SKM-1 (cell line): ENCODE results near the gene PAXX.

Experiments used
- DNase-seq: peaks from one replicate; lab custom pipeline; 2025; ENCODE audit not compliant: unreplicated experiment; lab: John Stamatoyannopoulos, UW

PAXX gene

DNA sequence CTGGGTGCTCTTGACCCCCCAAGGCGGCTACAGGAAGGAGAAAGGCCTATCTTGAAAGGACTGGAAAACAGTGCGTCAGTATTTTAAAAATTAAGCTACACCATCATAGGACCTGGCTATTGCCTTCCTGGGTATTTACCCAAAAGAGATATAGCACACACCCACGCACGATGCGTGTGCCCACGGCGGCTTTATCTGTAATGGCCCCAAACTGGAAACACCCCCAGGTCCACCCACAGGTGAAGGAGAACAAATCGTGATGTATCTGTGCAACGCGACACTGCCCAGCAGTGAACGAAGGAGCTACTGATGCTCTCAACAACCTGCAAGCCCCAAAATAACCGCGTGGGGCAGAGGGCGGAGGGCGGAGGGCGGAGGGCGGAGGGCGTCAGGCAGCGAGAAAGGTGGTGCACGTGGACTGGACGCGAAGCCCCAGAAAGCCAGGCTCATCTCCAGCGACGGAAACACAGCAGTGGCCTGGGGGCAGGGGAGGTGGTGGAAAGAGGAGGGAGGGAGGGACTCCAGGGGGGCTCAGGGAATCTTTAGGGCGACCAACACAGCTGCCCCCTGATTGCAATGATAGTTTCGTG is 27.3 kb upstream of the PAXX start:
- no peak for DNase-seq

DNA sequence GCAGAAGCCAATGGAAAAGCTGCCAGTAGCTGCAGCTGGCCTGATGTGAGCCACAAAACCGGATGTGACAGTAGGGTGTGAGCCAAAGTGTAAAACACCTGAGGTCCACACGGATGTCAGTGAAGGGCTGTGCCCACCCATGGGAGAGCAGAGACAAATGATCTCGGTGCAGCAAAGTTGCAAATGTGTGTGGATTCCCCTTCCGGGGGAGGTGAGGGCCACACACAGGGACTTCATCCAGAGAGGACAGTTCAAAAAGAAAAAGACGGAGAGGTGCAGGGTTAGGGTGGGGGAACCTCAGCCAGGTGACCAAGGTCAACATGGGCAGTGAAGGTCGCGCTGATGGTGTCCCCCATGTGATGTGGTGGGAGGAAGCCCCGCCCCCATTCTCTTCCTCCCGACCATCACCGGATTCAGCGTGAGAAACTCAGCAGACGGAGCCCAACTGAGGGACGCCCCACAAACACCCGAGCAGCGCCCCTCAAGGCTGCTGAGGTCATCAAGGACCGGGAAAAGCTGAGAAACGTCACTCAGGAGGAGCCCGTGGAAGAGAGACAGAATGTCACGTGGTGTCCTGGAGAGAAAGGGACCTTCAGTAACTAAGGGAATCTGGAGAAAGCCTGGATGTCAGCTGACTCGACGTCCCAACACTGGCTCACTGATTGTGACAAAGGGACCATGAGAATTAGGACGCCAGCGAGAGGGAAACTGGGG is 26.3 kb upstream of the PAXX start:
- no peak for DNase-seq

DNA sequence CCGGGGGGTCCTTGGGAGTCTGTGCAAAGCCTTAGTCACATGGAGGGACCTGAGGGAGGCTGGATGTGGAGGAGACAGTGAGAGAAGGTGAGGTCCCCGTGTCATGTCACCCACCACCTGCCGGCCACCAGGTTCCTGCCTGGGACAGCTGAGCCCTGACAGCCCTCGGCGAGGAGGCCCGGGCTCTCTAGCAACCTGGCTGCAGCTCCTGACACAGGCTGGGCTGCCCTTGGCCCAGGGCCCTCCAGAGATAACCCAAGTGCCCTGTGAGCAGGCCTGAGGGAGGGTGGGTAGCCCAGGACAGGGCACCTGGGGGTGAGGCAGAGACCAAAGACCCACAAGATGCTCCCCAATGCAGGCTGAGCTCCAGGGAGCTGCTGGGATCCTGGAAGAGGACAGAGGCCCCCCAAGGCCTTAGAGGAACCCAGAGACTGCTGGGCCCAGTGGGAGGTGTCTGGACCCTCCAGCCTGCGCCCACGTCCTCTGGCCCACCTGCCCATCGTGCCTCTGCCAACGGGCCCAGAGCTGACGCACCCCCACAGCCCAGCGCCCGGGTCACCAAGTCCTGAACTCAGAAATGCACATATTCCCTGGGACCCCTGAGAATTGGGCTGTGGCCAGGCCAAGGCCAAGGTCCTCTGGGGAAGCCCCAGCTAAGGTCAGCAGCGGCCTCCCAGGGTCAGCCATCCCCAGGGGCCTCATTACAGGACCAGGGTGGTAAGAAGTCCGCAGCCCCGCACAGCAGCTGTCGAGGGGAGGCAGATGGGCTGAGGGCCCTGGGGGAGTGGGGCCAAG is 23.7 kb upstream of the PAXX start:
- DNase-seq = no peak

DNA sequence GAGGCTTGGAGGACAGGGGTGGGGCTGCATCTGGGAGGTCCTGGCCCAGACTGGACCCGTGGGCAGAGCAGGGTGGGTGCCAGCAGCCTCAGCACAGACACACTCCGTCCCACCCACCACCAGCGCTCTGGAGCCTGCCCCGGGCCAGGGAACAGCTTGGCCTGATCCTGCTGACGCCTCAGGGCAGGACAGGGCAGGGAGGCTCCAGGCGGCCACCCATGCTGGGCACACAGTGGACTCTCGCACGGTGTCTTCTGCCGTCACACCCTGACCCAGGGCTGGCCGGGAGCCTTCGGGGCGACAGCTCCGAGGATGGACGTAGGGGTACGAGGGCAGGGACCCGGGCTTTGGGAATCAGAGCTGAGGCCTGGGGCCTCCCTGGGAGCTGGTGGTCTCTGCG is 23.1 kb upstream of the PAXX start:
- no peak for DNase-seq

DNA sequence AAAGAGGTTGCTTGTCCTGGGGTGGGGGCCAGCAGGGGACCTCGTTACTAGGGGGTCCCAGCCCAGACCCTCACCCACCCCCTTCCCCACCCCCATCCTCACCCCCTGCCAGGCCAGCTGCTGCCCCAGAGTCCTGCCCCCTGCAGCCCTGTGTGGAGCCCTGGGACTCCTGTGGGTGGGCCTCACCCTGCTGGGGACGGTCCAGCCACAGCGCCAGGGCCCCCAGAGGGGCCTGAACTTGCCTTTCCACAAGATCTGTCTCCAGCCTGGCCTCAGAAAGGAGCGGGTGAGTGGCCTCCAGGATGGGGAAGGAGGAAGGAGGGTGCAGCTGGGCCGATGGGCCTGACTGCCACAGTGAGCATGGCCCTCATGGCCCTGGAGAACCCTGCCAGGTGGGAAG is 22.4 kb upstream of the PAXX start:
- no peak for DNase-seq

DNA sequence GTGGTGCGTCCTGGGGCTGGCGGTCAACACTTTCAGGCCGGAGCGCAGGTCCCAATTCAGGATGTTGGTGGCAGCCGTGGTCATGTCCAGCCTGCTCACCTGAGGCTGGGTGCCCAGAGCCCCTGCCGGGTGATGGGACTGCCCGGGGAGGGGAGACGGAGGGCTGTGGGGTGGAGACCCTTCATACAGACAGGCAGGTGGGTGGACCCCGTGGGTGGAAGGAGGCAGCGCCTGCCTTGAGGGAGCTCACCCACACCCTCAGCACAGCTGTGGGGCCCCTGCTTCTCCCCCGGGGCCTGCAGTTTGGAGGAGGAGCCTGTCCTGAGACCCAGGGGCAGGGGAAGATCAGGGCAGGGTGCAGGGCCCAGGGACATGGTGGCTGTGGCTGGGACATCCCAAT is 21.9 kb upstream of the PAXX start:
- no peak for DNase-seq

DNA sequence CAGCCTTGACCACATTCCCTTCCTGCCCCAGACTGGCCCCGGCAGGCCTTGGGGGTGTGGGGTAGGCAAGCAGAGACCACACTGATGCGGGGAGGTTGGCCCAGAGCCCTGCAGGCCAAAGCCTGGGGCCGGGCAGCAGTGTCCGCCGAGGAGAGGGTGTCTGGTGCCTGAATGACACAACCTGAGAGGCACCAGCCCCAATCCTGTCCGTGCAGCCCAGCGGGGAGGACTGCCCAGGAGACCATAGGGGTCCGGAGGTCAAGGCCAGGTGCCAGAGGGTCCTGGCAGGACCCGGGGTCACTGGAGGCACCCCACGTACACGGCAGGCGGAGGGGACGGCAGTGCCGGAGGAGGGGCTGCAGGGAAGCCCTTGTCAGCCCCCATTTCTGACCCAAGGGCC is 20.5 kb upstream of the PAXX start:
- DNase-seq = no peak

DNA sequence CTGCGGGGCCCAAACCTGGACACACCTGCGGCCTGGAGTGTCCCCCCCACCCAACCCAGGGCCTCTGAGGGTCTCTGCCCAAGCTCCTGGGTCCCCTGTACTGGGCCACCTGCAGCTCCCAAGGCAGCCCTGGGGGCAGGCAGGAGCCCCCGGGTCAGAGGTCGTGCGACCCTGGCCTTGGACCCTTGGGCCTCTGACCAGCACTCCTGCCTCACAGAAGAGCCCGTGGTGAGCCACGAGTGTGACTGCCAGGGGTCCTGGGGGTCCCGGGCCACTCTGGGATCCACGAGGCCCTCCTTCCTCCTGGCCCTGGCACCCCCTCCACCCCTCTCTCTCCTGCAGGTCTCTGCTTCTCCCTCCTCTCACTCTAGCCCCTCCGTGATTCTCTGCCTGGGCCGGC is 19.9 kb upstream of the PAXX start:
- no peak for DNase-seq

DNA sequence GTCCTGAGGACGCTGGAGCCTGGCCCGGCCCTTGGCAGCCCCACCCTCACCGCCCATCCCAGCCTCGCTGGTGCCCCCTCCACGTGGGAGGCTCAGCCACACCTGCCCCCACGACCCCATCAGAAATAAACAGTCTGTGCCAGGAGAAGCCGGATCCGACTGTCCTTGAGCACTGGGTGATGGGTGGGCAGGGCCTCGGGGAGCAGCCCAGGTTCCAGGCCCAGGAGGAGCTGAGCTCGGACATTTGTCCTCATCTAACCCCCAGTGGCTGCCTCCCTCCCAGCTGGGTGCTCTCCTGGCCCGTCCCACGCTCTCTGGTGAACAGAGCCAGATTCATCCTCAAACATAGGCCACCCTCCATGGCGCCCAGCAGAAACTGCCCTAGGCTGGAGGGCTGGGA is 19.5 kb upstream of the PAXX start:
- DNase-seq = no peak

DNA sequence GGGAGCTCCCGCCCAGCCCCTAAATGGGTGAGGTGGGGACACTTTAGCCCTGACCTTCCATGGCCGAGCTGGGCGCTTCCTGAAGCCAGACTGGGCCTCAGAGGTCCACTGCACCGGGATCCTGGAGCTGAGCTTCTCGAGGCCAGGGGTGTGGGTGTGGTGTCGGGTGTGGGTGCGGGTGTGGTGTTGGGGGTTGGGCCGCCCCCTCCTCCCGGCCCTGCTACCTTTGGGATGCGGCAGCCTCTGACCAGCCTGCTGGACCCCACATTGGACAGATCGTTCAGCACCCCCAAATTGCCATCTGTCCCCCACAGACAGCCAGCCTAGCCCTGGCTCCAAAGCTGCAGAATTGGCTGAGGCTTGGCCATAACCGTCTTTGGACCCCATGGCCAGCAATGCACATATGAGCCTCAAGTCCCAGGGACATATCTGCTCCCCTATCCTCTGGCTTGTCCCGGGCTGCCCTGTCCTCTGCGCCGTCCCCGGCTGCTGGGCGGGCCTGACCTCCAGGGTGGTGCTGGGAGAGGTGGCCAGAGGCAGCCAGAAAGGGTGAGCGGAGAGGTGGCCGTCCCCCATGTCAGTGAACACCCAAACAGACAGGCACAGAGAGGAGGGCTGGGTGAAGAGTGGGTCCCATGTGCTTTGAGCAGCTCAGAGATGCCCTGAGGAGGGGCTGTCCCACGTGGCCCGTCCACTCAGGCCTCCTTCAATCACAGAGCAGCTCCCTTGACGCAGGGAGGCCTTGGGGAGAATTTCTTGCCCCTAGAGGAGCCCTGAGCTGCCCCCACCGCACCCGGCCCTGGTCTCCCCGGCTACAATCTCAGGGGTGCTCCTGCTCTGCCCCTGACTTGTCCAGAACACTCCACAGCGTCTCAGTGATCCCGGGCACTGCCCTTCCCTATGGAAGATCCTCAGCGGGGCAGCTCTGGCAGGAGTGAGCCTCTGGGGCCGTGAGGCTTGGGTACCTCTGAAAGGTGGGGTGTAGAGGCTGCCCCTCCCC is 18.3 kb upstream of the PAXX start:
- no peak for DNase-seq

DNA sequence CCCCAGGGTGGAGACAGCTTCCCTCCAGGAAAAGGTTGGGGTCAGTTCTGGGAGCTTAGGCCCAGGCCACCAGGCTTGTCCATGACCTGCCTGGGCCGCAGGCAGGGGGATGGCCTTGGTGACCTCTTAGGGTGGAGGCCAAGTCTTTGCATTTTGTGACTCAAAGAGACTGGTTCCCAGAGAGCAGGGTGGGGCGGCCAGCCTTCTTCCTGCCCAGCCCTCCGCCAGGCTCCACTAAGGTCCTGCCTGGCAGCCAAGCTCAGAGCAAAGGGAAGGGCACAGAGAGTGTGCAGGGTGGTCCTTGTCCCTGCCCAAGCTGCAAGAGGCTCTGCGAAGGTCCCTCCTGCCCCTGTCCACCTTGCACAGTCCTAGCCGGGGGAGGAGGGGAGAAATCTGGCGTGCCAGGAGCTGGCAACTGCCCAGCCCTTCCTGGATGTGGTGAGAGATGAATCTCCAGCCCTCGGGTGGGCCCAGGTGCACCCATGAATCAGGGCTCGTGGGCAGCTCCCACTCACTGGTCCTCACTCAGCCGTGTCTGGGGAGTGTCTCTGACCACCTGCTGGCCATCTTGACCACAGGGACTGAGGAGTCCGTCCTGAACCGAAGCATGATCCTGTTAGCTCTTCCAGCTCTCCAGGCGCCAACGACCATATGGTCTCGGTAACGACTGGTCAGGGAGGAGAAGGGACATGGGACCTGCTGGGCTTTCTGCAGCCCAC is 17.2 kb upstream of the PAXX start:
- no peak for DNase-seq

DNA sequence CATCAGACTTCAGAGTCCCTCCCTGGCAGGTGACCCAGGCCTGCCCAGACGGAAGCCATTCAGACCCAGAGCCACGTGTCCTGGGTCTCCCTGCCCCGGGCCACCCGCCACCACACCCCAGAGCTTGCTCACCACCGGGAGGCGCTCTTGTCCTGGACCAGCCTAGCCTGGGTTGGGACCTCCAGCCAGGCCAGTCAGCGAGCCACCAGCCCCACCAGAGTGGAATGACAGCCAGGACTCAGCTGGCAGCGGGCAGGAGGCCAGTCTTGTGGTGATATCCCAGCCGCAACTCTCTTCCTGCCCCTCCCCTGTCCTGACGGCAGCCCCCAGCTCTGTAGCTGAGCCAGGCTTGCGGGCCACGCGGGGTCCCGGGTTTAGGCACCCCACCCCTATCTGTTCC is 16.6 kb upstream of the PAXX start:
- DNase-seq = no peak

DNA sequence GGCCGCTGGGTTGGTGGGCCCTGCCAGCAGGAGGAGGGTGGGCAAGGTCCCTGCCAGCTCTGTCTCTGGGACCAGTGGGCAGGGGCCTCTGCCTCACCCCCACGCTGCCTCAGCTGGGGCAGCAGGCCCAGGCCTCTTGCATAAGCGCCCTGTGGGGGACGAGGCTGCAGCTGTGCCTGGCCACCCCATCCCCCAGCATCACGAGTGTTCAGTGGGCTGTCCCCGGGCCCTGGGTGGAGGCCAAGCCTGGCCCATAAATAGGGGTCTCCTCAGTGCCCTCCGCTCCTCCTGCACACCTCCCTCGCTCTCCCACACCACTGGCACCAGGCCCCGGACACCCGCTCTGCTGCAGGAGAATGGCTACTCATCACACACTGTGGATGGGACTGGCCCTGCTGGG is 15.0 kb upstream of the PAXX start, which contains the start of gene PTGDS:
Gene PTGDS, plus strand, starts transcription at position 282 of the 400 bp plus-strand sequence. Its CDS starts 75 bp downstream, at position 357.
- no peak for DNase-seq

DNA sequence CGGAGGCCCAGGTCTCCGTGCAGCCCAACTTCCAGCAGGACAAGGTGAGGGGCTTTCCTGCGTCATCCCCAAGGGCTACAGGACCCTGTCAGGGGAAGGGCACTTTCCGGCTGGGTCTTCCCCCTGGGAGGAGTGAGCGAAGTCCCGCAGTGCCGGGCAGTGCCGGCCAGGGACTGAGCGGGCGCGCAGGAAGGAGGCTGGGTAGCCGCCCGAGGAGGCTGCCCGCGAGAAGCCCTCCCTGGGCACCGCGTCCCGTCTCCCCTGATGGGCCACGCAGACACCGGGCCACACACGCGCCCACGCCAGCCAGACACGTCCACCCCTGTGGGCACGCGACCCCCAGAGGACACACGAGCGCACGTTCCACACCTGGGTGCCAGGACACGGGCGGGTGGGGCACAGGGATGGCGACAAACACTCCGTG is 14.6 kb upstream of the PAXX start:
- DNase-seq = no peak

DNA sequence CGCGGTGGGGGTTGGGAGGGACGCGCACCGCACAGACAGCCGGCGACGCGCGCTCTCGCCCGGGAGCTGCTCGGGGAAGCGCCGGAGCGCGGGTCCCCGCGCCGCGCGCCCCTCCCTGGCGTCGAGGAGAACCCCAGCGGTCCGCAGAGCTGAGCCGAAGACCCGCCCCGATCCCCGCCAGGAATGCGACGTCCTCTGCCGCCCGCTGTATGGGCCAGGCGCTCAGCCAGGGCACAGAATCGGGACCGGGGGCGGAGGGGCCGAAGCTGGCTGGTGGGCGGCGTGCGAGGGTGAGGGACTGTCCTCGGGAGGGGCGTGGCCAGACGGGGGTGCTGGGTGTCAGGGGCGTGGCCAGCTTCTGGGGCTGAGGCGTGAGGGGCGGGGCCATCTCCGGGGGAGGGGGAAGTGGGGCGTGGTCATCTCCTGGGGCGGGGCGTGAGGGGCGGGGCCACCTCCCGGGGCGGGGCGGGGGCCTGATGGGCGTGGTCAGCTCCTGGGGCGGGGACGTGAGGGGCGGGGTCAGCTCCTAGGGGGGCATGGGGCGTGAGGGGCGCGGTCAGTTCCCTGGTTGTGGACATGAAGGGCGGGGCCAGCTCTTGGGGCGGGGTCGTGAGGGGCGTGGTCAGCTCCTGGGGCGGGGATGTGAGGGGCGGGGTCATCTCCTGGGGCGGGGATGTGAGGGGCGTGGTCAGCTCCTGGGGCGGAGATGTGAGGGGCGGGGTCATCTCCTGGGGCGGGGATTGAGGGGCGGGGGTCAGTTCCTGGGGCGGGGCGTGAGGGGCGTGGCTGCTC is 14.0 kb upstream of the PAXX start:
- DNase-seq = no peak

DNA sequence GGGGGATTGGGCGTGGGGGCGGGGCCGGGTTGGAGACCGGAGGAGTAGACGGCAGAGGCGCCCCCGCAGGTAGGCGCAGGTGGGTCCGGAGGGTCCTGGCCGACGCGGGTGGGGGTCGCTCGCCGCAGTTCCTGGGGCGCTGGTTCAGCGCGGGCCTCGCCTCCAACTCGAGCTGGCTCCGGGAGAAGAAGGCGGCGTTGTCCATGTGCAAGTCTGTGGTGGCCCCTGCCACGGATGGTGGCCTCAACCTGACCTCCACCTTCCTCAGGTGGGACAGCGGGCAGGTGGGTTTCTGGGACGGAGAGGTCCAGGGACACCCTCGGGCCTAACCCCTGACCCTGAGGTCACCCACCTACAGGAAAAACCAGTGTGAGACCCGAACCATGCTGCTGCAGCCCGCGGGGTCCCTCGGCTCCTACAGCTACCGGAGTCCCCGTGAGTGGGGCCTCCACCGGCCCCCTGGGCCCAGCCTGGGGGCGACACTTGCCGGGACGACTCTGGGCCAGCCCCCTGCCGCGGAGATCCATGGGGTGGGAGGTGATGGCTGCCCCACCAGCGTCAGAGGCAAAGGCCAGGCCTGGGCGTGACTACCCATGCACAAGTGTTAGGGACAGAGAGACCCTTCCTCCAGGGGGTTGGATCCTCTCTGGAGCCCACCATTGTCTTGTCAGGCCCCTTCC is 13.2 kb upstream of the PAXX start:
- DNase-seq = no peak

DNA sequence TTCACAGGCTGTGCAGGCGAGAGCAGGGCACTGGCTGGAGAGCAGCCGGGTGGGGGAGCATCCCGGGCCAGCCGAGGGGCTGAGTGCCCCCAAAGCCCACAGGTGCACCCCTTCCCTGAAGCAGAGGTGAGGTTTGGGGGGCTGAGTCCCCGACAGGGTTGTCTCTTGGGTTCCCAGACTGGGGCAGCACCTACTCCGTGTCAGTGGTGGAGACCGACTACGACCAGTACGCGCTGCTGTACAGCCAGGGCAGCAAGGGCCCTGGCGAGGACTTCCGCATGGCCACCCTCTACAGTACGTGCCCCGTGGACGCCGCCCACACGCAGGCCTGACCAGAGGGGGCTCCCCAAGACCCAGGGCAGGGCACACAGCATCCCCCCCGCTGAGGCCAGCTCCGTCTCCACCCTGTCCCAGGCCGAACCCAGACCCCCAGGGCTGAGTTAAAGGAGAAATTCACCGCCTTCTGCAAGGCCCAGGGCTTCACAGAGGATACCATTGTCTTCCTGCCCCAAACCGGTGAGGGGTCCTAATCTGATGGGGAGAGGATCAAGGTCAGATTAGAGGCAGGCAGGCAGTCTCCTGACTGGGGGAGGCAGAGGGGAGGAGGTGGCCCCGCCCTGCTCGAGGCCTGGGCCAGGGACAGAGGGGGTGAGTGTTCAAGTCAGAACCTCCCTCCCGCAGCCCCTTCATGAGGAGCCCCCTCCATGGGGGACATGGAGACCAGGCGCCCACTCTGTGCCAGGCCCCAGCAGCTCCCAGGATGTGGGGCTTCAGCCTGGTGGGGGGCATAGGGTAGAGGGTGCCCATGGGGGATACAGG is 12.2 kb upstream of the PAXX start:
- no peak for DNase-seq
